ENCODE data around the gene LBHD2. TPM values are rescaled to one million over a fixed set of nuclear protein-coding genes. Genes with fewer than 3 reads are reported as not detected.
A peak's percentile ranks its signal among the peaks of the same experiment; 100 is the strongest.

LBHD2 gene
- total RNA-seq, 1 donor from 2014 or later: not detected

DNA sequence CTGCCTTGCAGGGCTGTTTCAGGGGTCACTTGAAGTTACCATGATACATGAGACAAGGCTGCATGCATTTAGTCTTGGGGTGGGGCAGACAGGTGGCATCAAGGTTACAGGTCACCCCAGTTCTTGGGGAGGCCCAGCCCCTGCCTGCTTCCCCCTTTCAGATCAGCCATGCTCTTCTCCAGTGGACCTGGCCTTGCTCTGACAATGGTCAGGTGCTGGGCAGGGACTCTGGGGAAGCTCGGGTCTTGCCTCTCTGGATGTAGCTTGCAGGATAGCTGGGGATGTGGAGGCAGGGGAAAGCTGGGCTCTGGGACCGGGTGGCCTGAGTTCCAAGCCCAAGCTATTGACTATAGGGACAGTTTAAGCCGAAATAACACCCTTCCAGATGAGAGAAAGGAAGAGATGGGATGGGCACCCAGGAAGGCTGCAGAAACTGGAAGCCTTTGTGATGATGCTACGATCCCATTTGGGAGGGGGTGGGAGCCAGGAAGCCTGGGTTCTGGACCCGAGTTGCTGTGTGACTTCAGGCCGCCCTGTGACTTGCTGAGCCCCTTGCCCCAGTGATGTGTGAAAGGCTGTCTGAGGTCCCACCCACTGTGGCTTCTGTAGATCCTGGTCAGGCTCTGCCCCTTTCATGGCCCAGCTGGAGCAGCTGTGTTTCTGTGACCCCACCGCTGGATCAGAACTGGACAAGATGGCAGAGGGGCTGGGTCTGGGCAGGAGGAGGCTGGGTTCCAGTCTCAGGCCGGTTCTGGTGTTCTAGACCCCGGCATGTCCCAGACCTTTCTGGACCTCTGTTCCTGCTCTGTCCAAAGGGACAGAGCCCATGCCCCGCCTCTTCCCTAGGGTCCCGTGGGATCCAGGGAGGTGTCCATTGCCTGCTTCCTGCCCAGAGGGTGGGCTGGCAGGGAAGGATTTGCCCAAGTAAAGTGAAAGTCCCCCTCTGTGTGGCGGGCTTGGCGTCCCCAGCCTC lies 41.4 kb downstream of the LBHD2 start:
- no peak for ATAC-seq
- DNase-seq: peak; percentile 27
- intact Hi-C loops (cut with micrococcal nuclease): no loop called here

DNA sequence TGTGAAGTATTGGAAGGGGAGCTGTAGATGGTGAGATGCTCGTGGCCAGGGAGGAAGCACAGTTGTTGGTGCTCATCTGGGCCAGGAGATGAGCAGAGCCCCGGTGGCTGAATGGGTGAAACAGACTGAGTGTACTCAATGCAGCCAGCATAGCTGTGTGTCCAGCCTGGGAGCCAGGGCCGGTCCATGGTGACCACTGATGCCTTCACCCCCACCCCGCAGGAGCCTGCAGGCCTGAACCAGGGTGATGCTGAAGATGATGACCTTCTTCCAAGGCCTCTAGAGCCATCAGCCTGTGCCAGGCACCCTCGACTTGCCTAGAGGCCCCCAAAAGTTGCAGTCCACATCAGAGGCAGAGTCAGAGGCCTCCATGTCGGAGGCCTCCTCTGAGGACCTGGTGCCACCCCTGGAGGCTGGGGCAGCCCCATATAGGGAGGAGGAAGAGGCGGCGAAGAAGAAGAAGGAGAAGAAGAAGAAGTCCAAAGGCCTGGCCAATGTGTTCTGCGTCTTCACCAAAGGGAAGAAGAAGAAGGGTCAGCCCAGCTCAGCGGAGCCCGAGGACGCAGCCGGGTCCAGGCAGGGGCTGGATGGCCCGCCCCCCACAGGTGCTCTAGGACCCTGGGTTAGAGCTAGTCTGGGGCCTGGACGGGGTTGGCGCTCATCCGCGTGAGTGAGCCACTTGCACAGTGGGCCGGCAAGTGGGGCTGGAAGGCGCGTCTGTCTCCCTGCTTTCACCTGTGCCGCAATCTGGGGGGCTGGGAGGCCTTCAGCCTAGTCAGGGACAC lies 42.3 kb downstream of the LBHD2 start:
- DNase-seq: peak; percentile 31
- intact Hi-C loops (cut with micrococcal nuclease): no loop called here
- ATAC-seq: no peak

DNA sequence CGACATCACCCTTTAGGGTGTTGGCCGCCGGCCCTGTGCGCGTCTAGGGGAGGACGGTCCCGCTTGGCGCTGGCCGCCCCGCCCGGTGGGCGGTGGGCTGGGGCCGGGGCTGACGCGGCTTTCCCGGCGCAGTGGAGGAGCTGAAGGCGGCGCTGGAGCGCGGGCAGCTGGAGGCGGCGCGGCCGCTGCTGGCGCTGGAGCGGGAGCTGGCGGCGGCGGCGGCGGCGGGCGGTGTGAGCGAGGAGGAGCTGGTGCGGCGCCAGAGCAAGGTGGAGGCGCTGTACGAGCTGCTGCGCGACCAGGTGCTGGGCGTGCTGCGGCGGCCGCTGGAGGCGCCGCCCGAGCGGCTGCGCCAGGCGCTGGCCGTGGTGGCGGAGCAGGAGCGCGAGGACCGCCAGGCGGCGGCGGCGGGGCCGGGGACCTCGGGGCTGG lies 42.9 kb downstream of the LBHD2 start:
- ATAC-seq: peak; percentile 19
- DNase-seq: peak; percentile 80
- intact Hi-C loops (cut with micrococcal nuclease): no loop called here

DNA sequence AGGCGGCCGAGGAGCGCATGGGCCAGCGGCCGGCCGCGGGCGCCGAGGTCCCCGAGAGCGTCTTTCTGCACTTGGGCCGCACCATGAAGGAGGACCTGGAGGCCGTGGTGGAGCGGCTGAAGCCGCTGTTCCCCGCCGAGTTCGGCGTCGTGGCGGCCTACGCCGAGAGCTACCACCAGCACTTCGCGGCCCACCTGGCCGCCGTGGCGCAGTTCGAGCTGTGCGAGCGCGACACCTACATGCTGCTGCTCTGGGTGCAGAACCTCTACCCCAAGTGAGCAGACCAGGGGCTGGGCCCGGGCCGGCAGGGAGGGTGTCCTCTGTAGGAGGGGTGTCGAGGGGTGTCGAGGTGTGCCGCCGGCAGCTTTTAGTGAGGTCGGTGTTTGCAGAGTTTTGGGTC lies 43.3 kb downstream of the LBHD2 start:
- ATAC-seq (no peak), DNase-seq (no peak)
- intact Hi-C loops (cut with micrococcal nuclease): no loop called here

DNA sequence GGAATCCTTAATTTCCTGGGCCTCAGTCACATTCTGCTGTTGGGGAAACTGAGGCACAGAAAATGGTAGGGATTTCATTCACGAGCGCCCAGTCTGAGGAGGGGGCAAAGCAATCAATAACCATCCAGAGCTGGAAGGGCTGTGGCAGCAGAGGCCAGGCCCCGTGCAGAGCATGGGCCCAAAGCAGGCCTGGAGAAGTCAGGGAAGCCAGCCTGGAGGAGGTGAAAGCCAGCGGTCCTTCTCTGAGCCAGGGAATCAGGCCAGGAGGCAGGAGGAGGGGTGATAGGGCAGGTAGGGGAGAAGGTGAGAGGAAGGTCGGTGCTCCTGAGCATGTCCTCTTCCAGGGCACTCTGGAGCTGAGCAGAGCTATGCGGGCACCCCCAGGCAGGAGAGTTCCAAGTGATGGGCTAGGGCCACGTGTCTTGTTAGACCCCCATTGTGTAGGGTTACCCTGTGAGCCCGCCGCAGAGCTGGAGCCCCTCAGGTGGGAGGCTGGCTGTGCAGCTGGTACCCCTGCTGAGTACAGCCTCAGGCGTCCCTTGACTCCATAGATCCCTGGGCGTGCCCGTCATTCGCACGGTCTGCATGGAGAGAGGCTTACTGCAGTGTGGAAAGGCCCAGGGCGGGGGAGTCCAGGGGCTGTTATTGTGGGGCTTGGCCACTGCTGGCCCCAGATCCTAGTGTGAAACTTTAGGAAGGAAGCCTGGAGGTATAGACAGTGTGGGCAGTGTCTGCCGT lies 44.0 kb downstream of the LBHD2 start:
- no peak for DNase-seq
- intact Hi-C loops (cut with micrococcal nuclease): no loop called here
- ATAC-seq: no peak

DNA sequence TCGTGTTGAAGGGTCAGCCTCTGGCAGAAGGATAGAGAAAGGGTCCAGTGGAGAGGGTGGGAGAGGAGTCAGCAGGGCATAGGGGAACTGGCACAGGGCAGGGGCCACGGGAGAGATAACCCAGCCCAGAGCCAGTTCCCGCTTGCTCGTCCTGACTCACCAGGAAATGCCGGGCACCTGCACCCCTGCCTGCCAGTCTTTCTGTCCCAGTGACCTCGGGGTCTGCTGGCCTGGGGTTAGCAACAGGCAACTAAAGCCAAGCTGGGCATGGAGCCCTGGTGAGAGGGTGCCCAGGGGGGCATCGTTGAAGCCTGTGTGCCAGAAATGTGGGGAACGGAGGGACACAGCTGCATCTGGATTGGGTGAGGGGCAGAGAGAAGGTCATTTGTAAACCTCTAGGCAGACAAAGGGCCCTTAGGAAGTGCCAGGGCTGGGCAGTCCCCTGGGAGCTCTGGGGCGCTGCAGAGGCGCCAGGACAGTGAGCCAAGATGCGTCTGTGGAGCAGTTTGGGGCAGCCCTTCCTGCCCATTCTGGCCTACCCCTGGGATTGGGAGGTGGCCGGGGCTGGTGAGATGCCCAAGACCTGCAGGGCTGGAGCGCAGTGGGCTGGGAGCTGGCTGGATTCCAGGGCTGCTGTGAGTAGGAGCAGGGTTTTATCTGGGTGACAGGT lies 44.8 kb downstream of the LBHD2 start:
- intact Hi-C loops (cut with micrococcal nuclease): no loop called here
- DNase-seq (peak; percentile 45), ATAC-seq (no peak)

DNA sequence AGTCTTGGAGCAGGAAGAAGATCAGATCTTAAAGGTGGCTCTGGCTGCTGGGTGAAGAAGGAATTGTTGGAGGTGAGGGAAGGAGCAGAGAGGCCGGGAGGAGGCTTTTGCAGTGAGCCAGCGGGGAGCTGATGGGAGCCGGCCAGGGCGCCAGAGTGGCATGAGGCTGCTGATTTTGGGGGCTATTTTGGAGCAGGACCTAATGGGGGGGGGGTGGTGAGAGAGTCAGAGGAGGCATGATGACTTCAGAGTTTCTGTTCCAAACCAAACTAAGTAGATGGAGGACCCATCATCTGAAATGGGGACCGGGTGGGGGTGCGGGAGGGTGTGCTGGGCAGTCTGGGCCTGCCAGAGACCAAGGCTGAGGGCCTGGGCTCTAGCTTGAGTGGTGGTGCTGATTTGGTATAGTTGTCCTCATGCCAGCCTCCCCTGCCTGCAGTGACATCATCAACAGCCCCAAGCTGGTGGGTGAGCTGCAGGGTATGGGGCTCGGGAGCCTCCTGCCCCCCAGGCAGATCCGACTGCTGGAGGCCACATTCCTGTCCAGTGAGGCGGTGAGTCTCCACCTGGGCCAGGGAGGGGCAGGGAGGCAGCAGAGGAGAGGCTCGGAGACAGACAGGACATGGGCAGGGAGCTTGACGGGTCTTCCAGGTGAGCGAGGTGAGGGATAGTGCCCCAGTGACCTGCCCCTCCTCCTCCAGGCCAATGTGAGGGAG lies 45.4 kb downstream of the LBHD2 start:
- ATAC-seq (no peak), DNase-seq (no peak)
- intact Hi-C loops (cut with micrococcal nuclease): no loop called here

DNA sequence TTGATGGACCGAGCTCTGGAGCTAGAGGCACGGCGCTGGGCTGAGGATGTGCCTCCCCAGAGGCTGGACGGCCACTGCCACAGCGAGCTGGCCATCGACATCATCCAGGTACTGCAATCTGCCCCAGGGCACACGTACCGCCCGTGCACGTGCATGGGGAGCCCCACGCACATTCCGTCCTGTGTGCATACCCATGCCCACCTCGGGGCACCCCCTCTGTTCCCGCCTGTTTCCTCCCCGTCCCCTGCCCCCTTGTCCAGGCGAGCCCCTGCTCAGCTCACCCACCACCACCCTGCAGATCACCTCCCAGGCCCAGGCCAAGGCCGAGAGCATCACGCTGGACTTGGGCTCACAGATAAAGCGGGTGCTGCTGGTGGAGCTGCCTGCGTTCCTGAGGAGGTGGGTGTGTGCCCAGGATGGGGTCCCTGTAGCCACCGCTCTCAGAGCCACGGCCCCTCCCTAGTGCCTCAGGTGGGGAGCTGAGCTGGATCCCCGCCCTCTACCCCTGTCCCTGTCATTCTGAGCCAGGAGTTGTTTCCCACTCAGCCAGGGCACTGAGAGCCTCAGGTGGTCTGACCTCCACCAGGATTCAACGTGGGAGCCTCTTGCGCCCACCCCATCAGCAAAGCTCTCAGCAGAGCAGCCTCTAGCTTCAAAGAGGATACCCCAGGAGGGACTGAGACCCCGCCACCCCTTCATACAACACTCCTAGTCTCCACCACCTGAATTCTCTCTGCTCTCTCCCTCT lies 46.2 kb downstream of the LBHD2 start:
- no peak for DNase-seq
- ATAC-seq: no peak
- intact Hi-C loops (cut with micrococcal nuclease): no loop called here

DNA sequence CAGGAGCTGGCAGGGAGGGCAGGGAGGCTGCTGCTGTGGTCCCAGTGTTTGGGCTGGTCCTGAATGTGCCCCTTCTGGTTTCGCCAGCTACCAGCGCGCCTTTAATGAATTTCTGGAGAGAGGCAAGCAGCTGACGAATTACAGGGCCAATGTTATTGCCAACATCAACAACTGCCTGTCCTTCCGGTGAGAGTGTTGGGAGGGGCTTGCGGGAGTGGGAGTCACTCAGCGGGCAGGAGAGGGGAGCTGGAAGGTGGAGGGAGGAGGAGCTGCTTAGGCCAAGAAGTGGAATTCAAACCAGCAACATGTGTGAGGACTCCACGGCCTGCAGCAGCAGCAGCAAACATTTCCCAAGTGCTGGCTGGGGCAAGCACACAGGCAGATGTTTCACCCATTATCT lies 47.0 kb downstream of the LBHD2 start:
- ATAC-seq (no peak), DNase-seq (peak; percentile 45)
- intact Hi-C loops (cut with micrococcal nuclease): no loop called here

DNA sequence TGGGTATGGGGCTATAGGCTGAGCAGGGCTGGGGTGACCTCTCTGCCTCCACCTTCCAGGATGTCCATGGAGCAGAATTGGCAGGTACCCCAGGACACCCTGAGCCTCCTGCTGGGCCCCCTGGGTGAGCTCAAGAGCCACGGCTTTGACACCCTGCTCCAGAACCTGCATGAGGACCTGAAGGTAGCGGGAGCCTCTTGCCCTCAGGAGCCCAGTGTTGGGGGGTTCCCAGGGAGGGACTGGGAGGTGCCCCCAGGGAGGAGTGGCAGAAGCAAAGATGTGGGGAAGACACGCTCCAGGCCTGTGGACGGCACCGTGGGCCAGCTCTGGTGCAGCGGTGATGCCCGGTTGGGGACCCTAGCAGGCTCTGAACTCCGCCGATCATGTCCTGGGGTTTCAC lies 47.6 kb downstream of the LBHD2 start:
- intact Hi-C loops (cut with micrococcal nuclease): no loop called here
- no peak for DNase-seq
- no peak for ATAC-seq

DNA sequence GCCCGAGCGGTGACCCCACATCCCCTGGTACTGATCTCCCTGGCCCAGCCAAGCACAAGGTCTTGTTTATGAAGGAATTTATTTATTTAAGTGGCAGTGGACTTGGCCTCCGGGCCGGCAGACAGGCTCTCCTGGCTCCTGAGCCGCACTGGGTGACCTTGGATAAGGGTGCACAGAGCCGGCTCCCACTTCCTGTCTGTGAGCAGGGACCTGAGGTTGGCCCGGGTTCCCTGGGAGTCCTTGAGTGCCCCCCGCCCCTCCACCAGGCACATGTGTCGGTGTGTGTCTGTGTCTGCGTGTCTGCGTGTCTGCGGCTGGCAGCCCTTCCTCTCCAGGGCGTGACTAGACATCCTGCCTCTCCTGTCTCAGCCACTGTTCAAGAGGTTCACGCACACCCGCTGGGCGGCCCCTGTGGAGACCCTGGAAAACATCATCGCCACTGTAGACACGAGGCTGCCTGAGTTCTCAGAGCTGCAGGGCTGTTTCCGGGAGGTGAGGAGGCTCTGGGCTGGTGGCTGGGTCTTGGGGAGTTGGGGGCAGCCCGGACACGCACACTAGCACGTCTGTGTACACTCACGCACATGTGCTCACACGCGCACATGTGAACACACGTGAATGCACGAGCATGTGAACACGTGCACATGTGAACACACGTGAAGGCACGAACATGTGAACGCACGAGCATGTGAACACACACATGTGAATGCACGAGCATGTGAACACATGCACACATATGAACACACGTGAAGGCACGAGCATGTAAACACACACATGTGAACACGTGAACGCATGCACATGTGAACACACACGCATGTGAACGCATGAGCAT lies 48.6 kb downstream of the LBHD2 start:
- no peak for ATAC-seq

DNA sequence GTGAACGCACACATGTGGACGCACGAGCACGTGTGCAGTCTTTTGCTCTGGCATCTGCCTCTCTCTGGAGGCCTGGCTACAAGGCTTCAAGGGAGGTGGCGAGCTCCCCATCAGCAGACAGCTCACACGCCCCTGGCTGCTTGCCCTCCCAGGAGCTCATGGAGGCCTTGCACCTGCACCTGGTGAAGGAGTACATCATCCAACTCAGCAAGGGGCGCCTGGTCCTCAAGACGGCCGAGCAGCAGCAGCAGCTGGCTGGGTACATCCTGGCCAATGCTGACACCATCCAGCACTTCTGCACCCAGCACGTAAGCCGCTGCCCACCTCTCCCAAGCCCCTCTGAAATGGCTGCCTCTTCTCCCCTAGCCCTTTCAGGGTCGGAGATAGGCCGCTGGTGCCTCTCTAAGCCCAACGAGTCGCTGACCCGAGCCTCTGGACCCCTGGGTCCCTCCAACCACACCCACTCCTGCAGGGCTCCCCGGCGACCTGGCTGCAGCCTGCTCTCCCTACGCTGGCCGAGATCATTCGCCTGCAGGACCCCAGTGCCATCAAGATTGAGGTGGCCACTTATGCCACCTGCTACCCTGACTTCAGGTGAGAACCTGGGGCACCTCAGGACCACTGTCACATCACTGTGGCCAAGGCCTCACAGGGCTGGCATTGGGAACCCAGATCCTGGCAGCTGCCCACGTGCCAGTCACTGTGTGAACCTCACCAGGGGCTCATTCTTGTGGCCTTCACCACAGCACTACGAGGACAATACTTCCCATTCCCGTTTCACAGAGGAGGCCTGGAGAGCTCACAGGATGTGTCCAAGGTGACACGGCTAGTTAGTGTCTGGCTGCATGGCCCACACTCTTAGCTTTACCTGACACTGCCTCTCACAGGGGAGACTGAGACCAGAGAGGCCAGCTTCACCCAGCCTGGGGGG lies 49.5 kb downstream of the LBHD2 start:
- intact Hi-C loops (cut with micrococcal nuclease): no loop called here
- no peak for ATAC-seq
- no peak for DNase-seq

More for the DNA sequence above, 48.6 kb downstream of the LBHD2 start:
- DNase-seq: peak; percentile 30
- intact Hi-C loops (cut with micrococcal nuclease): no loop called here

DNA sequence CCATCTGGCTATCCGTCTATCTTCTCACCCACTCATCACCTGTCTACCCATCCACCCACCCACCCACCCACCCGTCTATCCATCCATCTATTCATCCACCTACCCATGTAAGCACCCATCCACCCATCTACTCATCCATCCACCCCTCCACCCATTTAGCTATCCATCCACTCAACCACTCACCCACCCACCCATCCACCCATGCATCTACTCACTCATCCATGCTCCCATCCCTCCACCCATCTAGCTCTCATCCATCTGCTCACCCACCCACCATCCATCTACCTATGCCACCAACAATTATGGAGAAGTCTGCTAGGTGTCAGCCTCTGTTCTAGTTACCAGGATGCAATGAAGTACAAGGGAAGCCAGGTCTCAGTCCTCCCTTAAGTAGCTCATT lies 50.4 kb downstream of the LBHD2 start:
- intact Hi-C loops (cut with micrococcal nuclease): no loop called here
- DNase-seq: no peak
- no peak for ATAC-seq

DNA sequence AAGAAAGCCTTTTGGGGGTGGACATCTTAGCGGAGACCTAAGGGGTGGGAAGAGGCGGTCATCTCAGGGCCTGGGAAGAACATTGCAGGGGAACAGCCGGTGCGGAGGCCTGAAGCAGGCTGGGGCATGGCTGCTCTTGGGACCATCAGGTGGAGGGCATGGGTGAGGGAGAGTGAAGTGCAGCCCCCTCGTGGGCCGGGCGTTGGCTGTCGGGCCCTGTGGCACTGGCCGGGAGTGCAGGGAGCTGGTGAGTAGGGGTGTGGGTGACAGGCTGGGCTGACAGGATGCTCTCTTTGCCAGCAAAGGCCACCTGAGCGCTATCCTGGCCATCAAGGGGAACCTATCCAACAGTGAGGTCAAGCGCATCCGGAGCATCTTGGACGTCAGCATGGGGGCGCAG lies 50.9 kb downstream of the LBHD2 start:
- intact Hi-C loops (cut with micrococcal nuclease): no loop called here
- no peak for DNase-seq
- no peak for ATAC-seq

DNA sequence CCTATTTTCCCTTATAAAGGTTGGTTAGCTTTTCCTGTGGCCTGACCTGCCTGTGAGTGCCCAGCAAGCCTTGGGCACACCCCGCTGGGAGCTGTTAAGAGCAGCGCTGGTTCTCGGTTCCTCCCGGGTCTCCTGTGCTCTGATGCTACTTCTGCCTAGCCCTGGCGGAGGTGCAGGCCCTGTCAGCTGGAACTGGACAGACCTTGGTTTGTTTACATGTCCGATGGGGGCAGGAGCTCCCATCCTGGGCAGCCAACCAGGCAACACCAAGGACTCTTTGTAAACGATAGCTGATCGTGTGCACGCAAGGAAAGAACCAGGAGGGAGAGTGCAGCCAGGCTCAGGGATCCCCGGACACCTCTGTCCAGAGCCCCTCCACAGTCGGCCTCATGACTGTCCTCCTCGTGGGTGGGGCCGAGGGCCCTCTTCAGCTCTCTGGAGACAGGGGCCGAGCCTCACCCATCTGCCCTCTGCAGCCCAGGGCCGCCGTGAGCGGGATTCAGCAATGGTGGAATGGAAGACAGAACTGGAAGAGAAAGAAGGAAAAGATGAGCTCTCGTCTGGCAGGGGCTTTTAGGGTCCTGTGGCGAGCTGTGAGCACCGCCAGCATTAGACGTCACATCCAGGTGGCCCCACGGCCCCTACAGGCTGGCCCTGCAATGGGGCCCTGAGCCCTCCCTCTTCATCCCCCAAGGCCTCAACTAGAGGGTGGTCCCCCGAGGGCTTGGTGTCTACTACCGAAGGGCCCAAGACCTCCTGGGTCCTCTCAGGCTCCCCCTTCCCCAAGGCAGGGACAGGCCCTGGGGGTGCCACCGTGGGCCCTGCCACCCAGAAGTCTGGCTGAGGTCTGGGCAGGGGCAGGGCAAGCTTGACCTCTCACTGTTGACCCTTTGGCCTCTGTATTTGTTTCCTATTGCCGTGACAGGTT lies 51.6 kb downstream of the LBHD2 start:
- DNase-seq (no peak), ATAC-seq (no peak)
- intact Hi-C loops (cut with micrococcal nuclease): no loop called here

Measured in left ventricle myocardium superior (tissue), 1 donor.